Duodenal mucosa (tissue), 2 donors: ENCODE results near the gene SHISAL2A.

Source experiments
- H3K27ac ChIP-seq: one replicate; pipeline ENCODE4 v1.7.0; 2013; ENCODE audit warnings: low read depth, low read length
- H3K27me3 ChIP-seq, 2 donors: one replicate each; pipeline ENCODE4 v1.7.0; 2013; ENCODE audit warnings: low read length in 2 of 2, control low read depth in 1 of 2; ENCODE audit not compliant: insufficient read depth in 2 of 2, control insufficient read depth in 1 of 2
- H3K36me3 ChIP-seq, 2 donors: one replicate each; pipeline ENCODE4 v1.7.0; 2013; ENCODE audit warnings: low read length in 2 of 2, control low read depth in 1 of 2; ENCODE audit not compliant: insufficient read depth in 2 of 2, control insufficient read depth in 1 of 2
- H3K4me1 ChIP-seq, 2 donors: one replicate each; pipeline ENCODE4 v1.7.0; 2013; ENCODE audit warnings: low read length in 2 of 2, control low read depth in 1 of 2; ENCODE audit not compliant: insufficient read depth in 2 of 2, control insufficient read depth in 1 of 2
- H3K4me3 ChIP-seq, 2 donors: one replicate each; pipeline ENCODE4 v1.7.0; 2013; ENCODE audit warnings: low read length in 2 of 2, low read depth in 1 of 2
- H3K9ac ChIP-seq, 2 donors: one replicate each; pipeline ENCODE4 v1.7.0; 2013; ENCODE audit warnings: low read length in 2 of 2, low read depth in 1 of 2
- H3K9me3 ChIP-seq, 2 donors: one replicate each; pipeline ENCODE4 v1.7.0; 2013; ENCODE audit warnings: low read length in 2 of 2, control low read depth in 1 of 2; ENCODE audit not compliant: control insufficient read depth in 1 of 2

The SHISAL2A gene

DNA sequence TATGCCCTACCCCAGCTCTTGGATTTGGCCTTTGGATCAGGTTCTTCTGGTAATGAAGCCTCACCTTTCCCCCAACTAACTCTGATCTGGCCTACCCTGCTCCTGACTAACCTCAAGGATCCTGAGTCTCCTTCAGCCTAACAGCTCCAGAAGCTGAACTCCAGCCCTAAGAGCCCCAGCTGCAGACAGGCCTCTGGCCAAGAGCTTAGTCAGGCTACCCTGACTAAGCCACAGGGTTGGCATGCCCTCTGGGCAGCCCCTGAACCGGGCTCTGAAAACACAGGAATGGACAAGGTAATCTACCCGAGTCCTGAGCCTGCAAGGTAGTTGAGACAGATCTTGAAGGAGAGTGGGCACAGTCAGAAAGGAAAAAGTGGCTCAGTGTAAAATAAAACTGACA lies 35.7 kb downstream of the SHISAL2A start:
- Histone ChIP-seq H3K9me3 (no peaks in the 10 kb centered on the region), H3K36me3 (no peaks in the 10 kb centered on the region), H3K4me3 (no peak overlapping the region), H3K27ac (no peak overlapping the region), H3K4me1 (no peaks in the 10 kb centered on the region), H3K9ac (no peak overlapping the region), H3K27me3 (no peaks in the 10 kb centered on the region)

DNA sequence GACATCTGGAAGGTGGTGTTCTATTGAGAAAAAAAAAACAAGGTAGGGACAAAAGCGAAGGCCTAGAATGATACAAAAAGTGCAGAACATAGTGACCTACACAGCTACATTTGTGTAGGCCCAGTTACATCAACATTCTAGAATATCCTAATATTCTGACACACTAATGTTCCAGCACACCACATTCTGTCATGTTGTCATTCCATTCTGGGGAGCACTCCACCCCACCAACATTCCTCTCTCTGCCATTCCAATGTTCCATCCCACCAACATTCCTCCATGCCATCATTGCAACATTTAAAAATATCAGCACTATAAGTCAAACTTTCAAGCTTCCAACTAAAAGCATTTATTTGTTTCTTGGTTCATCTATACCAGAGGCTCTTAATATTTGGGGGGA lies 36.7 kb downstream of the SHISAL2A start:
- Histone ChIP-seq H3K4me3 (no peak overlapping the region), H3K27ac (no peak overlapping the region), H3K36me3 (no peaks in the 10 kb centered on the region), H3K9me3 (no peaks in the 10 kb centered on the region), H3K4me1 (no peaks in the 10 kb centered on the region), H3K9ac (no peak overlapping the region), H3K27me3 (no peaks in the 10 kb centered on the region)

GRCh38 chr1:52670604-52671003 lies 37.6 kb downstream of the SHISAL2A start:
- H3K36me3 ChIP-seq = no peaks in the 10 kb centered on the region
- no peaks in the 10 kb centered on the region for H3K4me1 ChIP-seq
- H3K27me3 ChIP-seq = no peaks in the 10 kb centered on the region
- H3K9me3 ChIP-seq = no peaks in the 10 kb centered on the region
- H3K4me3 ChIP-seq = no peak overlapping the region
- H3K9ac ChIP-seq = no peak overlapping the region
- H3K27ac ChIP-seq = no peak overlapping the region

DNA sequence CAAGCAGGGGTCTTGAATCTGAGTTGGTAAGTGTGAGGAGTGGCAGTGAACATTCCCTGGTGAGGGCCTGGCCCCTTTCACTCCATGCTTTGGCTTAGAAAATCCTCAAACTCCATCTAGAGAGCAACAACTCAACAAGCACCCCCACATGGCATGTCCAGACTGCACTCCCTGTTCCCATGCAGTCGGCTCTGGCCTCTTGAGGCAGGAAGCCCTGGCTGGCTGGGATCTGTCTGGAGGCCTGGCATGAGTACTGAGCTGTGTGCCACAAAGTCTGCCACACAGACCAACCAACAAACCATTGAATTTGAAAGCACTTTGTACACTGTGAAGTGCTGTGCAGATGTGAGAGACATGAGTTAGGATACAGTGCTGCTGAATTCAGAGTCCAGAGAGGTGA lies 40.0 kb downstream of the SHISAL2A start:
- no peaks in the 10 kb centered on the region for H3K4me1 ChIP-seq
- no peak overlapping the region for H3K9ac ChIP-seq
- H3K9me3 ChIP-seq = no peaks in the 10 kb centered on the region
- H3K27ac ChIP-seq = no peak overlapping the region
- no peaks in the 10 kb centered on the region for H3K36me3 ChIP-seq
- H3K4me3 ChIP-seq = no peak overlapping the region
- H3K27me3 ChIP-seq = no peaks in the 10 kb centered on the region

- no peaks in the 10 kb centered on the region for H3K9me3 ChIP-seq
- H3K4me3 ChIP-seq = no peak overlapping the region
- no peak overlapping the region for H3K27ac ChIP-seq
- no peak overlapping the region for H3K9ac ChIP-seq
- no peaks in the 10 kb centered on the region for H3K27me3 ChIP-seq
- H3K36me3 ChIP-seq = no peaks in the 10 kb centered on the region
- no peaks in the 10 kb centered on the region for H3K4me1 ChIP-seq
Observed at GRCh38 chr1:52673513-52673912, 40.5 kb downstream of the SHISAL2A start.

DNA sequence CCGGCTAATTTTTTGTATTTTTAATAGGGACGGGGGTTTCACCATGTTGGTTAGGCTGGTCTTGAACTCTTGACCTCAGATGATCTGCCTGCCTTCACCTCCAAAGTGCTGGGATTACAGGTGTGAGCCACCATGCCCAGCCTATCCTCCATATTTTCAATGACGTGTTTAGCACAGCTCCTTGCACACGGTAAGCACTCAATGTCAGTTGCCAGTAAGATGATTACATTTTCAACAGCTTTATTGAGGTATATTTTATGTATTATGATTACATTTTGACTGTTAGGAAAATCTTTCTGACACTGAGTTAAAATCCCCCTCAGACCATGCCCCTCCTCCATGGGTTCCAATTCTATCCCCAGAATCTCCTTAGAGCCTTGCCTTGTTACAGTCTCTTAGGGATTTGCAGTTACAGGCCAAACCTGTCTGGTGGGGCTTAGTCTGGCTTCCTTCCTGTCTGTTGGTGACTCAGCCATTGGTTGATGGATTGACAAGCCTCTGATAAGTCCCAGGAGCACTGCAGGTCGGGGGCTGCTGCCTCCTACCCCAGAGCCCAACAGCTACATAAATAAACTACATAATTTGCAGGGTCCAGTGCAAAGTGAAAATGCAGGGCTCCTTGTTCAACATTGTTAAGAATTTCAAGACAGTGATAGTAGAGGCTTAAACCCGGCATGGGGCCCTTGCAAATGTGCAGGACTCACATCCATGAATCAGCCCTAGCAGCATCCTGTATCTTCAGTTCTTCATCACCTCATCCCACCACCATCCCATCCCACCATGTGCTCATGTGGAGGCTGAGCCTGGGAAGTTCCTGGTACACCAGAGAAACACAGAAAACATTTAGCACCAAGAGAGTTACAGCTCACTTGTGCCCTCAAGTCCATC lies 41.8 kb downstream of the SHISAL2A start:
- H3K9me3 ChIP-seq = no peaks in the 10 kb centered on the region
- no peak overlapping the region for H3K27ac ChIP-seq
- no peaks in the 10 kb centered on the region for H3K36me3 ChIP-seq
- H3K4me3 ChIP-seq = no peak overlapping the region
- no peaks in the 10 kb centered on the region for H3K27me3 ChIP-seq
- H3K4me1 ChIP-seq = no peaks in the 10 kb centered on the region
- H3K9ac ChIP-seq = no peak overlapping the region

DNA sequence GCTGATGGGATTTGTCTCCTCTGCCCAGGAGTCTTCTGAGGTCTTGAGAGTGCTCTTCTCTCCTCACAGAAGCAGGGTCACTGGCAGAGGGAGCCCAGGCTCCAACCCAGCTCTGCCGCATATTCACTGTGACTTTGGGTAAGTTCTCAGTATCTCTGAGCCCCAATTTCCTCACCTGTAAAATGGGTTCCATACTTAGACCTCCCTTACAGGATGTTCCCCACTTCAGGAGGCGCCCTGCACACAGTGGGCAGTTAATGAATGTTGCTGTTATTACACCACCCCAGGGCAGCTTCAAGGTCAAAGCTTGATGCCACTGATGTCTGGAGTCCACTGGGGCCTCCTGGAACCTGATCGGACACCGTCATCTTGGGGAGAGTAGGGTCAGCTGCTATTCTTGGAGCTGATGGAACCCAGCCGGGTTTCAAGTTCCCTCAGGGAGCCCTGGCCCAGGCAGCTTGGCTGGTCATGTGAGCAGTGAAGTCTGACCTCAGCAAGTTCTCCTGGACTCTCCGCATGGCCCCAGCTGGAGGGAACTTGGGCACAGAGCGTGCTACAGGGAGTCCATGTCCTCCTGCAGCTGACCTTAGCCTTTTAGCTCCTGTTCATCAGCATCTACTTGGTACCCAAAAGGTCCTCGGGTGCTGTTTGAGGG lies 43.4 kb downstream of the SHISAL2A start:
- Histone ChIP-seq H3K9ac (no peak overlapping the region), H3K4me3 (no peak overlapping the region), H3K9me3 (no peaks in the 10 kb centered on the region), H3K4me1 (no peaks in the 10 kb centered on the region), H3K36me3 (no peaks in the 10 kb centered on the region), H3K27ac (no peak overlapping the region), H3K27me3 (no peaks in the 10 kb centered on the region)

GRCh38 chr1:52677076-52677806 lies 44.3 kb downstream of the SHISAL2A start:
- no peaks in the 10 kb centered on the region for H3K36me3 ChIP-seq
- H3K9ac ChIP-seq = no peak overlapping the region
- H3K27ac ChIP-seq = no peak overlapping the region
- H3K9me3 ChIP-seq = no peaks in the 10 kb centered on the region
- no peaks in the 10 kb centered on the region for H3K27me3 ChIP-seq
- no peaks in the 10 kb centered on the region for H3K4me1 ChIP-seq
- H3K4me3 ChIP-seq = no peak overlapping the region

GRCh38 chr1:52679048-52679447 lies 46.1 kb downstream of the SHISAL2A start:
- Histone ChIP-seq H3K27ac (no peak overlapping the region), H3K27me3 (no peaks in the 10 kb centered on the region), H3K4me1 (no peaks in the 10 kb centered on the region), H3K9me3 (no peaks in the 10 kb centered on the region), H3K9ac (no peak overlapping the region), H3K36me3 (no peaks in the 10 kb centered on the region), H3K4me3 (no peak overlapping the region)

GRCh38 chr1:52679498-52679897 lies 46.5 kb downstream of the SHISAL2A start:
- no peak overlapping the region for H3K27ac ChIP-seq
- no peaks in the 10 kb centered on the region for H3K9me3 ChIP-seq
- H3K4me3 ChIP-seq = no peak overlapping the region

More at GRCh38 chr1:52679498-52679897, 46.5 kb downstream of the SHISAL2A start:
- H3K27me3 ChIP-seq = no peaks in the 10 kb centered on the region
- H3K36me3 ChIP-seq = no peaks in the 10 kb centered on the region
- H3K4me1 ChIP-seq = no peaks in the 10 kb centered on the region
- H3K9ac ChIP-seq = no peak overlapping the region
